CD4-positive, alpha-beta T cell treated with Interferon gamma for 1 hour (primary cell): ENCODE data around the gene CXCL8.
A peak's percentile ranks its signal among the peaks of the same experiment; 100 is the strongest.
"Not testable (repeated sequence)": the region's sequence is repeated elsewhere in the genome, so short reads cannot be mapped to it uniquely, and the experiment has no call there.

Source experiments
- DNase-seq: peaks from one replicate; pipeline ENCODE4 v3.0.0-alpha.2; 2020

Gene CXCL8

GRCh38 chr4:73740353-73740778 is at the start of gene CXCL8:
Gene CXCL8, plus strand, starts transcription at chr4:73740569. Its CDS starts 90 bp downstream, at chr4:73740659.
- DNase-seq = peak; percentile 65

DNA sequence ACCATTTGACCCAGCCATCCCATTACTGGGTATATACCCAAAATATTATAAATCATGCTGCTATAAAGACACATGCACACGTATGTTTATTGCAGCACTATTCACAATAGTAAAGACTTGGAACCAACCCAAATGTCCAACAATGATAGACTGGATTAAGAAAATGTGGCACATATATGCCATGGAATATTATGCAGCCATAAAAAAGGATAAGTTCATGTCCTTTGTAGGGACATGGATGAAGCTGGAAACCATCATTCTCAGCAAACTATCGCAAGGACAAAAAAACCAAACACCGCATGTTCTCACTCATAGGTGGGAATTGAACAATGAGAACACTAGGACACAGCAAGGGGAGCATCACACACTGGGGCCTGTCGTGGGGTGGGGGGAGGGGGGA is 49.2 kb upstream of the CXCL8 start:
- not testable (repeated sequence) for DNase-seq

GRCh38 chr4:73691759-73692158 is 48.6 kb upstream of the CXCL8 start:
- DNase-seq = no peak

GRCh38 chr4:73692254-73692653 is 48.1 kb upstream of the CXCL8 start:
- DNase-seq = no peak

DNA sequence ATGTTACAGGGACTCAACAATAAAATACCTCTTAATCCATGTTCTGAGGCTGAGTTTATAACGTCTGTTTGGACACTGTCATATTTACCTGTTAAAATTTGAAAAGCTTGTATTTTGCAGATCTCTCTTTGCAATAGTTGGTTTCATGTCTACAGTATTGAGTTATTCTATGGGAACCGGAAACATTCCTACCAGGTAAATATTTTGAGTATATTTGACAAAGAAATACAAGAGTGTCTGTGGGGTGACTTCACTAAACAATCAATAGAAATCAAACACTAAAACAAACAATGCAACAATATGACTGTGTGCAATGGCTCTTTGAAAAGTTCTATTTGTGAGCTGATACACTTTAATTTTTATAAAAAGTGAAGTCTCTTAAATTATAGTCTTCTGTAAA is 47.7 kb upstream of the CXCL8 start:
- DNase-seq = no peak

- DNase-seq = no peak
Measured at GRCh38 chr4:73693811-73694210, 46.6 kb upstream of the CXCL8 start.

DNA sequence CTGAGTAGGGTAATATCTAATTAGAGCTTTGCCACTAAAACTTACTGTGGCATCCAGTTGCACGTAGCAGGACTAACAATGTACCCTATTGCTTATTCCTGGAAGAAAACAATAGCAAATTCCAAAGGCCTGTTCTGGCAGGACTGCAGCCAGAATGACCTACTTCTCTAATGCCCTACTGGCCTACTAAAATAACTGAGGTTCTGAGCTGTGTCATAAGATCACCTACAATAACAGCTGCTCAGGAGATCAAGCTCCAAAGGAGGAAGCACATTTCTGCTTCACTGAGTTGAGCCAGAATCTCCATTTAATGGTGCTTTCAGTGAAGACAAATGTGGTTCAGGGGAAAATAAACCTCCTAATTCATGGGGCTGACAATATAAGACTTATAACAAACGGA is 42.2 kb upstream of the CXCL8 start:
- no peak for DNase-seq

GRCh38 chr4:73701116-73701515 is 39.3 kb upstream of the CXCL8 start:
- no peak for DNase-seq

GRCh38 chr4:73702796-73703287 is 37.5 kb upstream of the CXCL8 start:
- DNase-seq = no peak

DNA sequence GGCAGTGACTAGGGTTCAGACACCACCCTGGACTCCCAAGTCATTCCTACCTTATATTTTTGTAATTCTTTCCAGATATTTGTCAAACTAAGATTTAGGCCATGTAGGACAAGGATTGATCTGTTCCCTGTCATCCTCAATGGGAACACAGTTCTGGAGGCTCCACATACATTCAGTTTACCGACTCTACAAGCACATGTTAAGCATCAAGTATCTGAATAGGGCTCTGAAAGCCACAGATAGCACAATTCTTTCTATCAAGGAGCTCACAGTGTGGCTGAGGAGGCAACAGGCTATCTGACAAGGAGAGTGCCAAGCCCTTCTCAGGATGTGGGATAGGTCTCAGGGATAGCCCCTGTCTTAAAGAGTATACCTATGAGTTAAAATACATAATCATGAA is 37.0 kb upstream of the CXCL8 start:
- DNase-seq = no peak

DNA sequence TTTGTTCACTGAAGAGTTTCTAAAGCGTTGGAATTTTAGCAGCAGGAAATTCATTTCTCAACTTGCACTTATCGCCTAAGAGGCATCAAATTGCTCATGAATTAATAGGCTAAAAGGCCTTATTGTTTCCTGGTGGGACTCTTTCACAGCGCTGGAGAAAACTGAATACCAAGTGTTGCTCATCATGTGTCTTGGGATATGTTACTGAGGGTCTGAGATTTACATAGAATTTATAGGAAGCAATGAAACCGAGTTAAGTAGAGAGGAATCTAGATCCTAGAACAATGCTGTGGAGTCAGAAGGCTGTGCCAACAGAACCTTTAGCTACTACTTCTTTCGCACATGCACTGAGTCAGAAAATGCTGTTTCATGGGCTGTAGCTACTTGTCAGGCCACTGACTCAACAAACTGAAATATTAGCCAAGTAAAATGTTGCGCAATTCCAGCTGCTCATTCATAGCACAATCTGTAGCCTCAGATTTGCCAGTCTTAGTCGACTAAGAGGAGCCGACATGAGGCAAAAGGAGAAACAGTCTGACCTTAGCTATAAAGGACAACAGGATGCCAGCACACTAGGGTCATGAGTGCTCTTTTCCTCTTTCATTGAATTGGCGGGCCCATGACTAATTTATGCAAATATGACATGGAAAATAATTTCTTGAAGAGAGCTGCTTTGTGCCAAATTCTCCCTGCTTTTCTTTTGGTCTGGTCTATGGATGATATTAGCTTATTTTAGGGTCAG is 35.9 kb upstream of the CXCL8 start:
- peak; percentile 67 for DNase-seq

GRCh38 chr4:73705056-73705432 is 35.3 kb upstream of the CXCL8 start:
- DNase-seq = no peak

- DNase-seq = no peak
Measured at GRCh38 chr4:73705721-73706120, 34.6 kb upstream of the CXCL8 start.

GRCh38 chr4:73706811-73707210 is 33.6 kb upstream of the CXCL8 start:
- DNase-seq = no peak

DNA sequence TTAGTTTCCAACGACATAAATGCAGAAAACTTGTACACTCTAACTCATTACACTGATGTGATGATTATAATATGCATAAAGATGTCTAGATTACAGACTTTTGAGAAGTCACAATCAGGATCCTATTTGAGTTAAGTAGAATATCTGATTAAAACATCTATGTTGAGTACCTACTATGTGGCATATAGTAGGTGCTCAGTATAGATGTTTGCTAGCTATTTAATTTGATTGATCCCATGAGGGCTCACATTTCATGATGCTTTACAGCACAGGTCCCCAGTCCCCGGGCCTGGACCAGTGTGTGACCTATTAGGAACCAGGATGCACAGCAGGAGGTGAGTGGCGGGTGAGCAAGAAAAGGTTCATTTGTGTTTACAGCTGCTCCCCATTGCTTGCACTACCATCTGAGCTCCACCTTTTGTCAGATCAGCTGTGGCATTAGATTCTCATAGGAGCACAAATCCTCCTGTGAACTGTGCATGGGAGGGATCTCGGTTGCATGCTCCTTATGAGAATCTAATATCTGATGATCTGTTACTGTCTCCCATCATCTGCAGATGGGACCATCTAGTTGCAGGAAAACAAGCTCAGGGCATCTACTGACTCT is 33.0 kb upstream of the CXCL8 start:
- DNase-seq = no peak

GRCh38 chr4:73707918-73708577 is 32.3 kb upstream of the CXCL8 start:
- DNase-seq = peak; percentile 3

DNA sequence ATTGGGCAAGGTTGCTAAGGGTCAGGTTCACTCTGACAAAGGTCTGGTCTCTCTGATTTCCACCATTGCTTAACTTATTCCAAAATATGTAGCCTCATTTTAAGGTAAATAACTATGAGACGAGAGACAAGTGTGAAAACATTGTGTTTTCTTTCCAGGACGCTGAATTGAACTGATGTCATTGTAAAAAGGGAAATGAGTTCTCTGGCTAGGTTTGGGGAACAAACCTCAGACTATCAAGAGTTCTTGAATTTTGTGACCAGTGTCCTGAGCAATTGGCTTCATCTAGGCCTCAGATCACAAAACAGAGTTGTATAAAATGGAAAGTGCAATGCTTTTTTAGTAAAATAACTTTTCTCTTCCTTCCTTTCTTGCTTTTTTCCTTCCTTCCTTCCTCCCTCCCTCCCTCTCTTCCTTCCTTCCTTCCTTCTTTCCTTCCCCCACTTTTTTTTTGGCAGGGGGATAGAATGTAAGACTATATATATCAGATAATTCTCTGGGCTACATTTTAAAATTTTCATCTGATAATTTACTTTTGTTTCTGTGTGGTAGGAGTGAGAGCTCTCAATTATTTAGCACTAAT is 30.8 kb upstream of the CXCL8 start:
- no peak for DNase-seq

DNA sequence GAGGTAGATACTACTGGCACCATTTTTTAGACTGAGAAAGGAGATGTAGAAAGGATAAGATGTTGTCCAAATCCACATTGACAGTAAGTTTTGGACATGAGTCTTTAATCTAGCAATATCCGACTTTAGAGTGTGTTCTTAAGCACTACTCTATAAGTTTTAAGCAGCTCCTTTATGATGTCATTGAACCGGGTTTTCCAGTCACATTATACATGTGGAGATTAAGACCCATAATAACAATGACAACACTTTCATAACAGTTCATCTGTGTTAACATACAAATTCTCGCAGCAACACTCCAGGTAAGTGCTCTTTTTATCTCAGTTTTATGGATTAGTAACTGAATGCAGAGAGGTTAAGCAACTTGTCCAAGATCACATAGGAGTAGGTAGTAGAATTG is 30.3 kb upstream of the CXCL8 start:
- DNase-seq = no peak

GRCh38 chr4:73711989-73712388 is 28.4 kb upstream of the CXCL8 start:
- no peak for DNase-seq

GRCh38 chr4:73713650-73714049 is 26.7 kb upstream of the CXCL8 start:
- DNase-seq = no peak

DNA sequence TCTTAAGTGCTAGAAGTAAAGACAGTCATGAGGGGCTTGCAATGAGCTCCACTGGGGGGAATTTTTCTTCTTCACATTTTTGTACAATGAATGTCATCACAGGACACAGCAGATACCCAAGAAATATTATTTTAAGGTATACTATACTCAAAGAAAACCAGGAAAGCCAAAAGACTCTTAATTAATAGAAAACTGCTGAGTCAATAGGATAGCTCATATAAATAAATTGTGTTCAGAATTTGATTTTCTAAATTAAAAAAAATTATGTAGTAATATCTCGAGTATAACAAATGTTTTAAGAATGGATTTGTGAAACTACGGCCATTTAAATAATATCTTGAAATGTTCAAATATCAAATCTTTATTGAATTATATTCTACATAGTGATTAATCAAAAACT is 25.7 kb upstream of the CXCL8 start:
- no peak for DNase-seq

DNA sequence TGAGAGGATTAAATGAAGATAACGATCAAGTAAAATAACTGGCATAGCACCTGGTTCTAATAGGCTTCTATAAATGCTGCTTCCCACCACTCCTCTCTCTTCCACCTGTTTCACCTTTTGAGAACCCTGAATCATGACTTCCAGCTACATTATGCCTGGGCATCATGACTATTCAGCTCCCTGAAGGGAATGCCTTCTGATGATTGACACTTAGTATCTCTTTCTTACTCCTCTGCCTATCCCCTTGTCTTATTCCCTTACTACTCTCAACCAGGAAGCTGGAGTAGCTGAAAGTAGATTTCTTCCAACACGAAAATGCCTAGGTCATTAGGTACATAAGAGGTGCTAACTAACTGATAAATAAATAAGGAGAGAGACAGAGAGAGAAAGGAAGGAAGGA is 24.7 kb upstream of the CXCL8 start:
- DNase-seq = no peak
